Esophagus mucosa (tissue), 1 donor: ENCODE data around the gene PITX2. TPM values are rescaled to one million over a fixed set of nuclear protein-coding genes. Genes with fewer than 3 reads are reported as not detected.
"Not testable (repeated sequence)": the region's sequence is repeated elsewhere in the genome, so short reads cannot be mapped to it uniquely, and the experiment has no call there.

ENCODE experiments used
- ATAC-seq: fragments of 200-7000 bp; cut with Tn5 transposase; one replicate; pipeline ENCODE4 v1.9.1; 2020
- total RNA-seq: library from RNA; stranded (reverse); gene quantifications from one replicate; pipeline ENCODE4 v1.2.4, GENCODE V29; 2023
- donor health status: DM: yes; HTN: yes; CAD: no.

Gene PITX2
- total RNA-seq, 1 donor from 2014 or later = 2.1 TPM

DNA sequence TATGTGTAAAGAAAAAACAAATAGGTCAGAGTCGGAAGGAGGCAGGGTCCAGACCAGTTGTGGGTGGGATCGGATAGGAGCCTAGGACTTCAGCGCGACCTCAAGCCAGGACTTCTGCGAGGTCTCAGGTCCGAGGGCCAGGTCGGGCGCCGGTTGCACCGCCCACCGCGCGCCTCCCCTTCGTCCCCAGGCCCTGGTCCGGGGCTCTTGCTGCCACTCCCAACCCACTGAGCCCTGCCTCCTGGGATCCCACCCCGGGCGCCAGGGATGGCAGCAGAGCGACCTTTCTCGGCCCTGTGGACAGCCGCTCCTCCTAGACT lies 12.3 kb downstream of the PITX2 start:
- ATAC-seq = no peak

DNA sequence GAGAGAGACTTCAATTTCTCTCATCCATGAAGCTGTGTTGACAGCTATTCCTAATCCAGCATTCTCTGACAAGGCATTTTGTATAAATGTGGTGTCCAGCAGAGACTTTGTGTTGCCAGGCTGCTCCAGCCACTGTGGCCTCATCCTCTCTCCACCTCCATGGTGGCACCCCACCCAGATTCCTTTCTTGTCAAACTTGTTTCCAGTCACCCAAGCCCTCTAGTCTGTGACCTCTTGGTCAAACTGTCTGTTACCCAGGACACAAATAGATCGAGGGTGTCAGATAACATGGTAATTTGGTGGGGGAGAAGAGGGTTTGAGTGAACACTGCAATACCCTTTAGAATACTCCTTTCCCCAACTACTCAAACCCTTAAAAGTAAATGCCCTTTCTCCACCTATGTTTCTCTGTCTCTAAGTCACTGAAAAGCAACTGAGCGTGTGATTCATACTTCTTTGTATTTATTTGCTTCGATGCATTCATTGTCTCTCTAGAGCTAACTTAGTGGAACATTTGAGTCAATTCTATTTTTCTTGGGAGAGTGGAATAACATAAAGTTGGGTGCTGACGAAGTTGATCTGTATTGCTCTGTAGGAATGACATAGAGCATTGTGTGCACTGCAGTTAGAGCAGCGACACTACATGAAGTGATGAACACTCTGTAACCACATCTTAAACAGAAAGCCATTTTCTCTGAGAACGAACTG lies 13.7 kb downstream of the PITX2 start:
- no peak for ATAC-seq

DNA sequence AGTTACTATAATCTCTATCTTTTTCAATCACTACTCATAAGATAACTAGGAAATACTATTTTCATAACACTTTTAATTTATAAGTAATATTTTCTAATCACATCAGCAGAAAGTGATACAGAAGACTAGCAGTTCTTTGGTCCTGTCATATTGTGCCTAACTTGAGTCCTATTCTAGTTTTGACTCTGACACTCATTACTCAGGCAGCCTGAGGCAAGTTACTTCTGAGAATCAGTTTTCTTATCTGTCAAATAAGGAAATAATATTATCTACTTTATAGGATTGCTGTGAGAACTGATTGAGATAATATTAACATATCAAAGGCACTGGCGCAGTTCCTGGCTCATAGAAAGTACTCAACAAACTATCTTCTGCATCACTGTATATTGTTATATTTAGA lies 17.8 kb downstream of the PITX2 start:
- ATAC-seq = no peak

DNA sequence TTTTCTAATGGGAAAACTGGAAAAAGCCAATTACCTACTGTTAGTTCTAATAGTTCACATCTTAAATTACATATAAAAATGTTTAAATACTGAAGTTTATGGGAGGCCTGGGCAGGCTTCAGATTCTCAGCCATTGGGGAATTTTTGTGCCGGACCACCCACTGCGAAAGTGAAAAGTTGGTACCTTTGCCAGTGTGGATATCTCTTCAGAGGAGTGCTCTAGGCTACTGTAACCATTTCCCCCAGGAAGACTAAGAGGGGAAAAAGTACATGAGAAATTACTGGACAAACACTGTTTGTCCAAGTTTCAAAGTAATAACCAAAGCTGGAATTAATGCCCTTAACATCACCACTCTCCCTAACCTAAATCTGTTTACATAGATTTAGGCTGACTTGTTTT lies 20.8 kb downstream of the PITX2 start:
- no peak for ATAC-seq

DNA sequence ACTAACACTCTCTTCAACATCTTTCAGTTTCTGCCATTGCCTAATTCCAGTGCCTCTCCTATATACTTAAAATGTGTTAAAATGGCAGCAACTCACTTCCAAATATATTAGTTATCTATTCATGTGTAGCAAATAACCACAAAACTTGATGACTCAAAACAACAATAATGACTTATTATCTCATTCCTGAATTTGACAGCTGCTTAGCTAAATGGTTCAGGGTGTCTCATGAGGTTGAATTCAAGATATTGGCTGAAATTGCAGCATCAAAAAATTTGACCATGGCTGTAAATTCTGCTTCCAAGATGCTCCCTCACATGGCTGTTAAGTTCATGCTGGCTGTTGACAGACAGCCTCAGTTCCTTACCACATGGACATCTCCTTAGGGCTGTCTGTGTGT lies 25.3 kb downstream of the PITX2 start:
- no peak for ATAC-seq

DNA sequence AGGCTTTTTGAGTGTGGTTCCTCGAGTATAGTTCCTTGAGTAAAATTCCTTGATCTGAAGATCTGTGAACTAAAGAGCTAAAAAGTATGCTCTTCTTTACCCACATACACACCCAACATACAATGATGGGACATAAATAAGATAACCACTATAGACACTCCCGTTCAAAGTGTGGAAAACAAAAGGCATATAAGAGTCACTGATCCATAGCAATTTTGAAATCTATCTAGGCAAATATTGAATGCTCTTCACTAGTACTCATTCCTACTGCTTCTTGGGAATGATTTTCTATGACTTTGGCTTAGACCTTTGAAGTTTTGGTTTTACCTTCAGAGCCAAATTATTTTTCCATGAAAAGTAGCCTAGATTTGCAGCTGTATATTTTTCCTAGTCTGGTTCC lies 26.4 kb downstream of the PITX2 start:
- ATAC-seq = no peak

DNA sequence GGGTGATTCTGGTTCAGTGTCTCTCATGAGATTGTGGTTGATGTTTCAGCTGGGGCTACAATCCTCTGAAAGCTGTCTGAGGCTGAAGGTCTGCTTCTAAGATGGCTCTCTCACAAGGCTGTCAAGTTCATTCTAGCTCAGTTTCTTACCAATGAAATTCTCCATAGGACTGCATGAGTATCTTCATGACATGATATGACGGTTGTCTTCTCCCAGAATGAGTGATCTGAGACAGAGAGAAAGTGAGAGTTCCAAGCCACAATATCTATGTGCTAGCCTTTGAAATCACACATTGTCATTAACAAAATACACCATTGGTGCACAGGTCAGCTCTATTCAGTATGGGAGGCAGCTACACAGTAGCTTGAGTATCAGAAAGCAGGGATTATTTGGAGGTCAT lies 27.3 kb downstream of the PITX2 start:
- ATAC-seq = no peak

DNA sequence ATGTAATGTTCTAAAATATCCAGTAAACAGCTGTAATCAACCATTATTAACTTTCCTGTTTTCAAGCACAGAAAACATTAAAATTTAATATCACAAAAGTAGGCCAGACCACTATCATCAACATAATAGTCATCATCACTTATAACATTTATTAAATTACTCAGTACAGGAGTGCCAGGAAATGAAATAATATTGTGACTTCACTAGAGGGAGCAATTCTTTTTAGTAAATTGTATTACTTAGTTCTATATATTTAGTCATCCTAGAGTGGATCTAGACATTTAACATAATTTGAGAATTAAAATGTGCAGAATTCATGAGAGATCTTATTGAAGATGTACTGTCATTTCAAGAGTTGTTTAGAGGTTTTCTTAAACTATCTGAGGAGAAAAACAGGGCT lies 33.6 kb downstream of the PITX2 start:
- ATAC-seq = no peak

DNA sequence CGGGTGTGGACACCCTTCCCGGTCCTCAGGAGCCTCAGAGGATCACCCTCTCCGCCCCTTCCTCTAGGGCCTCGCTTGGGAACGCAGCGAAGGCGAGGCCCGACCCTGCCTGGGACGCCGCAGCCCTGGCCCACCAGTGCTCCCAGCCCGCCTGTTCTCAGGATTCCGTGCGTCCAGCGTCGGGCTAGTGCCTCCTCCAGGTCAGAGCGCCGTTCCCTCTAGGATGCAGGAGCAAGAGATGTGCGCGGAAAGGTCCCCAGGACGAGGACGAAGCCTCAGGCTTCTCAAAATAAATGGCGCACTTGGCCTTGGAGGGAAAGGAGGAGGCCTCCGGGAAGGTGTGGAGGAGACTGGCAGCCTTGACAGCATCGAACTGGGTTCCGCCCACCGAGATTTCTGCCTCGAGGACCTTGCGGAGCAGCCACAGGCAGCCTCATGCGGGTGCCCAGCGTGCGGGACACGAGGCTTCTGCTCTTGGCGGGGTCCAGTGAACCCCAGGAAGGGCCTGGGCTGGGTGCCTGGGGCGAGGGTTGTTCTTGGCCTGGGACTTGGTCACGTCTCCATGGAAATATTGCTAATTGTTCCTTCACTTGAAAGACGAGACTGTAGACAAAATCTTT lies 35.1 kb downstream of the PITX2 start:
- no peak for ATAC-seq

DNA sequence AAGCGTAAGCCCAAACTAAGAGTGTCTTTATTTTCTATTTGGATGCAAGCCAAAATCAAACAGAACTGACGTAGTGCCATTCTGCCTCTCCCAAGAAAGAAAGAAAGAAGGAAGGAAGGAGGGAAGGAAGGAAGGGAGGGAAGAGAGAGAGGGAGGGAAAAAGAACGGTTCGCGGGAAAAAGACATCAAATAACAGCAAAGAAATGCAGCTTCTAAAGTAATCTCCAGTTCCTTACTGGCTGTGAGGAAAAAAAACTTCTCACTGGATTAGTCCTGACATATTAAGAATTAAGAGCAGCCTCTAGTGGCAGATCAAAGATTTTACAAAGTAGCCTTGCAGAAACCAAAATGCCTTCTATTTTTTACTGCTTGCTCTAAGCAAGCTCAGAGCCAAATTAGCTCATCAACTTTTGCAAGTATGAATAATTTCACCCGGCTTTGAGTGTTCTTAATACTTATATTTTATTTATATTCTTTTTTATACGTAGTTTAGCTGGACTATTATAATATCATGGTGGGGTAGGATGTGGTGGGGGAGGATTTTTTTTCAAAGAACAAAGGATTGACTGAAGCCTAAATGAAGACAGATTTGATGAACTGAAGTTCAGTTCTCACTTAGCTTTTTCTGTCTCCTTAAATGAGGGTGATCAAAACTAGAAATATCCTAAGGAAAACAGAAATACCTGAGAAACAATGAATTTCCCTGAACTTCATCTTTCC lies 36.6 kb downstream of the PITX2 start:
- peak; percentile 33 for ATAC-seq

DNA sequence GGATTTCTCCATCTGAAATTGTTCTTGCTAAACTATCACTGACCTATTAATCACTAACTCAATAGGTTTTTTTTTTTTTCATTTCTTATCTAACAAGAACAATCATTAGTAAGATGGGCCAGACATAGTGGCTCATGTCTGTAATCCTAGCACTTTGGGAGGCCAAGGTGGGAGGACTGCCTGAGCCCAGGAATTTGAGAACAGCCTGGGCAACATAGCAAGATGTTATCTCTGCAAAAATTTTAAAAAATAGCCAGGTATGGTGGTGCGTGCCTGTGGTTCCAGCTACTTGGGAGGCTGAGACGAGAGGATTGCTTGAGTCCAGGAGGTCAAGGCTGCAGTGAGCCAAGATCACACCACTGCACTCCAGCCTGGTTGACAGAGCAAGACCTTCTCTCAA lies 46.2 kb downstream of the PITX2 start:
- ATAC-seq = not testable (repeated sequence)

Other genes with a start within 250 kb of the PITX2 start
- gene ENPEP, start 146.9 kb downstream of the PITX2 start, total RNA-seq = 0.40 TPM